Esophagus squamous epithelium (tissue), 4 donors: Measurements from ENCODE around the gene MEIKIN.

Experiments used
- POLR2A ChIP-seq, 4 donors: fragments of 450-650 bp; IDR thresholded peaks; one replicate each; pipeline ENCODE4 v1.6.1; 2017; ENCODE audit warnings: antibody characterized with exemption in 4 of 4, mild to moderate bottlenecking in 4 of 4, moderate library complexity in 3 of 4
- TF ChIP-seq, protein P1 (sequence below), 6 experiments: fragments of 450-650 bp in 4 of 6; fragments of 200-600 bp in 2 of 6; sonication (generic) in 2 of 6; IDR thresholded peaks; one replicate each; pipeline ENCODE4 v1.5.1; 2016 to 2019; ENCODE audit warnings: antibody characterized with exemption in 6 of 6, mild to moderate bottlenecking in 4 of 6, moderate library complexity in 4 of 6

DNA sequence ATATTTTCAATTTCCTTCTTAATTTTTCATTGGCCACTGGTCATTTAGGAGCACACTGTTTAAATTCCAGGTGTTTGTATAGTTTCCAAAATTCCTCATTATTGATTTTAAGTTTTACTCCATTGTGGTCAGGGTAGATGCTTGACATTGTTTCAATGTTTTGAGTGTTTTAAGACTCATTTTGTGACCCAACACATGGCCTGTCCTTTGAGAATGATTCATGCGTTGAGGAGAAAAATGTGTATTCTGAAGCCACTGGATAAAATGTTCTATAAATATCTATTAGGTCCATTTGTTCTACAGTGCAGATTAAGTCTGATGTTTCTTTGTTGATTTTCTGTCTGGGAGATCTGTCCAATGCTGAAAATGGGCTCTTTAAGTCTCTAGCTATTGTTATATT is 124.2 kb downstream of the MEIKIN start:
- TF ChIP-seq, protein P1, sequence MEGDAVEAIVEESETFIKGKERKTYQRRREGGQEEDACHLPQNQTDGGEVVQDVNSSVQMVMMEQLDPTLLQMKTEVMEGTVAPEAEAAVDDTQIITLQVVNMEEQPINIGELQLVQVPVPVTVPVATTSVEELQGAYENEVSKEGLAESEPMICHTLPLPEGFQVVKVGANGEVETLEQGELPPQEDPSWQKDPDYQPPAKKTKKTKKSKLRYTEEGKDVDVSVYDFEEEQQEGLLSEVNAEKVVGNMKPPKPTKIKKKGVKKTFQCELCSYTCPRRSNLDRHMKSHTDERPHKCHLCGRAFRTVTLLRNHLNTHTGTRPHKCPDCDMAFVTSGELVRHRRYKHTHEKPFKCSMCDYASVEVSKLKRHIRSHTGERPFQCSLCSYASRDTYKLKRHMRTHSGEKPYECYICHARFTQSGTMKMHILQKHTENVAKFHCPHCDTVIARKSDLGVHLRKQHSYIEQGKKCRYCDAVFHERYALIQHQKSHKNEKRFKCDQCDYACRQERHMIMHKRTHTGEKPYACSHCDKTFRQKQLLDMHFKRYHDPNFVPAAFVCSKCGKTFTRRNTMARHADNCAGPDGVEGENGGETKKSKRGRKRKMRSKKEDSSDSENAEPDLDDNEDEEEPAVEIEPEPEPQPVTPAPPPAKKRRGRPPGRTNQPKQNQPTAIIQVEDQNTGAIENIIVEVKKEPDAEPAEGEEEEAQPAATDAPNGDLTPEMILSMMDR (IDR thresholded peaks at IDR 0.05), result no peak
- TF ChIP-seq POLR2A (IDR thresholded peaks at IDR 0.05), result no peak
